ENCODE data around the gene MRAP2. TPM values are rescaled to one million over a fixed set of nuclear protein-coding genes. Genes with fewer than 3 reads are reported as not detected.
"Not testable (repeated sequence)": the region's sequence is repeated elsewhere in the genome, so short reads cannot be mapped to it uniquely, and the experiment has no call there.

The MRAP2 gene
- total and polyA plus RNA-seq, 4 experiments from 2014 or later, result not detected

DNA sequence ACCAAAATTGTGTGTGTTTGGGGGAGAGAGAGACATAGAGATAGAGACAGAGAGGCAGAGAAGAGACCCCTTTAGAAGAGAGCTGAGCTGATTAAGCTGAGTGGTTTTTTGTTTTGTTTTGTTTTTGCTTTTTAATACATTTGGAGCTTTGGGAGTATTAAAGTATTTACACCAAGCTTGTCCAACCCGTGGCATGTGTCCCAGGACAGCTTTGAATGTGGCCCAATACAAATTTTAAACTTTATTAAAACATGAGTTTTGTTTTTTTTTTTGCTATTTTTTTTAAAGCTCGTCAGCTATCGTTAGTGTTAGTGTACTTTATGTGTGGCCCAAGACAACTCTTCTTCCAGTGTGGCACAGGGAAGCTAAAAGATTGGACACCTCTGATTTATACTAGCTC lies 56.0 kb downstream of the MRAP2 start:
- no peaks in the 10 kb centered on the region for H3K27me3 ChIP-seq (ENCODE audit: insufficient read depth, low read length)

DNA sequence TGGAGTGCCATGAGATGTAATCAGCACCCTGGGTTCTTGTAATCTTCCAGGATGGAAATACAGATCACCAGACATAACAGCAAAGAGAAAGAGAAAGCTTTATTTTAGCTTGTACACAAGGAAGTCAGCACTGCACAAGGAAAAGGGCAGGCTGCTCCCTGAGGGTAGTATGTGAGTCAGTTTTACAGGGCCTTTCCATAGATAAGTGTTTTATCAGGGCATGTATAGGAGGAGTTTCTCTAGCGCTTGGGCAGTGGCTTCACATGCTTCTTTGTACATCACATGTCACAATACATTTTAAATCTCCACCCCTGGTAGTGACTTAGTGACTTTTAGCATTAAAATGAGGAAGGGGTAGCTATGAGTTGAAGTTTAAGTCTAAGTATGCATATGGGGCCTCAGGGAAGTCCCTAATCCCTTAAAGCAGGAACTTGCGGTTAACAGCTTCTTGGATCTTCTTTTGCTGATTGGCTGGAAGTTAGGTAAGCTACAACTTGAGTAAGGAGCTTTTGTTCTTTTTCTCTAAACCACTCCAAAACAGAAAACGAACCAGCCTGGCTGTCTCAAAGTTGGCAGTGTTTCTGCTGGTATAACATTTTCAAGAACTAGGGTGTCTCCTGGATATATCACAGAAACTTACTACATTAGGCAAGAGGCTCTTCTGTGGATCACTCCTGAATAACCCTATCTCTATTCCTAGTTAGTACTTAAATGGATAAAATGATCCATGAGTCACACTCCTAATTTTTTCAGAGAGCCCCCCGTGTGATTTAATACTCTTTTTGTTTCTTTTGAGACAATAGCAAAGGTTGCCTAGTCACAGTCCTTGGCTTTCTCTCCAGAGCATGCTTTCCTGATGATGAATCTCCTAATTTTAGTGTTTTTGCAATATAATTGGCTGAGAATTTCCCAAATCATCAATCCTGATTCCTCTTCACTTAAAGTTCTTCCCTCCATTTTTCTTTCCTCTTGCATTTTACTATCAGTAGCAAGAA lies 60.2 kb downstream of the MRAP2 start:
- Histone ChIP-seq H3K36me3 (ENCODE audit: insufficient read depth, low read length) (no peaks in the 10 kb centered on the region), H3K27me3 (ENCODE audit: insufficient read depth, low read length) (no peaks in the 10 kb centered on the region), H3K4me3 (ENCODE audit: low read length in 2 of 2) (no peak overlapping the region), H3K4me1 (ENCODE audit: insufficient read depth, low read length) (no peaks in the 10 kb centered on the region), H3K9me3 (ENCODE audit: control insufficient read depth in 1 of 2, low read length in 2 of 2) (no peaks in the 10 kb centered on the region), H3K27ac (ENCODE audit: low read depth, low read length) (no peak overlapping the region)
- CTCF ChIA-PET (ENCODE audit: partially characterized antibody), result interaction anchor here (1.2 kb wide), 1 partner anchor 9 kb away, joined by 4 read pairs; no protein-coding TSS in a partner anchor
- no peak overlapping the region for H3K27ac Mint-ChIP-seq
- no peaks in the 10 kb centered on the region for H3K9me3 Mint-ChIP-seq
- no peaks in the 10 kb centered on the region for H3K36me3 Mint-ChIP-seq
- POLR2A ChIA-PET (ENCODE audit: partially characterized antibody), result no interaction called here
- H3K4me1 Mint-ChIP-seq, result no peaks in the 10 kb centered on the region
- DNase-seq, result no peak
- intact Hi-C loops (cut with micrococcal nuclease), result no loop called here
- H3K27me3 Mint-ChIP-seq, result peaks cover 0 to 5% of the 10 kb centered on the region in 2 donors
- H3K4me3 Mint-ChIP-seq, result no peak overlapping the region

More for the DNA sequence above, 56.0 kb downstream of the MRAP2 start:
- Histone ChIP-seq H3K9me3 (ENCODE audit: control insufficient read depth in 1 of 2, low read length in 2 of 2) (no peaks in the 10 kb centered on the region), H3K4me3 (ENCODE audit: low read length in 2 of 2) (no peak overlapping the region), H3K36me3 (ENCODE audit: insufficient read depth, low read length) (no peaks in the 10 kb centered on the region), H3K27ac (ENCODE audit: low read depth, low read length) (no peak overlapping the region), H3K4me1 (ENCODE audit: insufficient read depth, low read length) (no peaks in the 10 kb centered on the region)
- Mint-ChIP-seq H3K9me3 (no peaks in the 10 kb centered on the region), H3K4me1 (no peaks in the 10 kb centered on the region), H3K36me3 (no peaks in the 10 kb centered on the region), H3K27ac (no peak overlapping the region), H3K4me3 (no peak overlapping the region), H3K27me3 (peaks cover 1 to 5% of the 10 kb centered on the region in 2 donors)
- no peak for DNase-seq
- intact Hi-C loops (cut with micrococcal nuclease), result no loop called here
- ChIA-PET POLR2A (ENCODE audit: partially characterized antibody) (no interaction called here), CTCF (ENCODE audit: partially characterized antibody) (no interaction called here)

DNA sequence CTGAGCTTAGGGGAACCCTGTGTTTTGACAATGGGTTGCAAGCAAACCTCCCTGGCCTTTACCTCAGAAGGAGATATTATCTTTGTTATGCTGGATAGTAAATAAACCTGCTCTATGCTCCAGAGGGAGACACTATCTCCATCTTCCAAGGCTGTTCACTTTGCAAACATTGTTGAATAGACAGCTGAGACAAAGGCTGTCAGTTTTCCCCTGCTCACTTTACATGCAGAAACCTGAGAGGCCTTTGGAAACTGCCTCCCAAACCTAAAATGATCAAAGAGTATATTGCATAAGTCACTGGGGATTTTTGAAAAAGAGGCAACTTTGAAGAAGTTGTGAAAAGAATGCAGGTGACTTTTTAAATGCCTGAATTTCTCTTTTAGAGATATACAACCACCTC lies 61.6 kb downstream of the MRAP2 start:
- CTCF ChIA-PET (ENCODE audit: partially characterized antibody), result no interaction called here
- Histone ChIP-seq H3K4me1 (ENCODE audit: insufficient read depth, low read length) (no peaks in the 10 kb centered on the region), H3K4me3 (ENCODE audit: low read length in 2 of 2) (no peak overlapping the region), H3K27ac (ENCODE audit: low read depth, low read length) (no peak overlapping the region), H3K27me3 (ENCODE audit: insufficient read depth, low read length) (no peaks in the 10 kb centered on the region), H3K9me3 (ENCODE audit: control insufficient read depth in 1 of 2, low read length in 2 of 2) (no peaks in the 10 kb centered on the region), H3K36me3 (ENCODE audit: insufficient read depth, low read length) (no peaks in the 10 kb centered on the region)
- no peaks in the 10 kb centered on the region for H3K9me3 Mint-ChIP-seq
- intact Hi-C loops (cut with micrococcal nuclease), result no loop called here
- no peak for DNase-seq
- H3K27me3 Mint-ChIP-seq, result peaks cover 0 to 5% of the 10 kb centered on the region in 2 donors
- POLR2A ChIA-PET (ENCODE audit: partially characterized antibody), result no interaction called here
- no peaks in the 10 kb centered on the region for H3K4me1 Mint-ChIP-seq
- H3K36me3 Mint-ChIP-seq, result no peaks in the 10 kb centered on the region
- H3K4me3 Mint-ChIP-seq, result no peak overlapping the region
- no peak overlapping the region for H3K27ac Mint-ChIP-seq

DNA sequence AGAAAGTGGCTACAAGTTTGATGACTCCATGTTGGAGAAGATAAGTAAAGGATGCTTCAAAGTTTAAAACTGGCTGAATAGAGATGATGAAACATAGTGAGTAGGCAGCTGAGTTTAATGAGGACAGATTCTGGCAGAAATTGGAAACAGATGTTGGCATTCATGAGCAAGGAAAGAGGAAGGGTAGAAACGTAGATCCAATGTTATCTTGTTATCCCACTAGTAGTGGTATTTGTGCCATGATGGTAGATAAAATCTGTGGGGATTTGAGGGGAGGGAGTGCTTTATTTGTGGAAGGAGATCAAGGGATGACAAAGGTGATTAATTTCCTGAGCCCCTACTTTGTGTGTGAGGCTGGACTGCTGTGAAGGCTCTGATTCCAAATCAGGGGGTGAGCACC lies 69.5 kb downstream of the MRAP2 start:
- peaks cover 0 to 7% (median 3%) of the 10 kb centered on the region in 8 donors for H3K9me3 Mint-ChIP-seq
- no peaks in the 10 kb centered on the region for H3K9me3 ChIP-seq (ENCODE audit: control insufficient read depth in 1 of 2, low read length in 2 of 2)
- ChIA-PET POLR2A (ENCODE audit: partially characterized antibody) (no interaction called here), CTCF (ENCODE audit: partially characterized antibody) (interaction anchor here (1.8 kb wide), 1 partner anchor 10 kb away, joined by 4 read pairs; no protein-coding TSS in a partner anchor)
- H3K36me3 Mint-ChIP-seq, result no peaks in the 10 kb centered on the region
- no peak overlapping the region for H3K27ac Mint-ChIP-seq
- H3K4me1 ChIP-seq (ENCODE audit: insufficient read depth, low read length), result no peaks in the 10 kb centered on the region
- H3K27me3 ChIP-seq (ENCODE audit: insufficient read depth, low read length), result no peaks in the 10 kb centered on the region
- H3K27ac ChIP-seq (ENCODE audit: low read depth, low read length), result no peak overlapping the region
- peaks cover 5 to 8% of the 10 kb centered on the region in 2 donors for H3K27me3 Mint-ChIP-seq
- intact Hi-C loops (cut with micrococcal nuclease), result no loop called here
- H3K4me3 Mint-ChIP-seq, result no peak overlapping the region
- H3K36me3 ChIP-seq (ENCODE audit: insufficient read depth, low read length), result no peaks in the 10 kb centered on the region
- no peaks in the 10 kb centered on the region for H3K4me1 Mint-ChIP-seq
- H3K4me3 ChIP-seq (ENCODE audit: low read length in 2 of 2), result no peak overlapping the region
- DNase-seq, result no peak

DNA sequence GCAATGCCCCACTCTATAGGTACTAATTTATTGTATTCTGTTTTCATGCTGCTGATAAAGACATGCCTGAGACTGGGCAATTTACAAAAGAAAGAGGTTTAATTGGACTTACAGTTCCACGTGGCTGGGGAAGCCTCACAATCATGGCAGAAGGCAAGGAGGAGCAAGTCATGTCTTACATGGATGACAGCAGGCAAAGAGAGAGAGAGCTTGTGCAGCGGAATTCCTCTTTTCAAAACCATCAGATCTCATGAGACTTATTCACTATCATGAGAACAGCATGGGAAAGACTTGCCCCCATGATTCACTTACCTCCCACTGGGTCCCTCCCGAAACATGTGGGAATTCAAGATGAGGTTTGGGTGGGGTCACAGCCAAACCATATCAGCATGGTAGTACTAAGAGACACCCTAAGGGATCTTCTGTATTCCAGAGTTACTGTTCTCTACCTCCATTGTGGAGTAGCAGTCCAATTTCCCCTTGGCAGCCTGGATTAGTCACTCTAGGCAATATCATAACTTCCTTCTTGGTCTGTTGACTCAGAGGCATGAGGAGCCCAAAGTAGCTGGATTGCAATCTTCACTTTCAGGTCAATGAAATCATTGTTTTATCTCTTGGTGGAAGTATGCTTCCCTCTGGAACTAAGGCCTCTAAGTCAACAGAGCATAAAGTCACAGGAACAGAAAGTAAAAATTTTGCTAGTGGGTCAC lies 71.8 kb downstream of the MRAP2 start:
- H3K4me1 ChIP-seq (ENCODE audit: insufficient read depth, low read length); H3K36me3 ChIP-seq (ENCODE audit: insufficient read depth, low read length); H3K9me3 Mint-ChIP-seq; H3K4me3 ChIP-seq (ENCODE audit: low read length in 2 of 2); H3K27me3 ChIP-seq (ENCODE audit: insufficient read depth, low read length); H3K36me3 Mint-ChIP-seq; intact Hi-C loops (cut with micrococcal nuclease); H3K4me3 Mint-ChIP-seq; H3K4me1 Mint-ChIP-seq; H3K9me3 ChIP-seq (ENCODE audit: control insufficient read depth in 1 of 2, low read length in 2 of 2); H3K27ac Mint-ChIP-seq; POLR2A ChIA-PET (ENCODE audit: partially characterized antibody); DNase-seq; CTCF ChIA-PET (ENCODE audit: partially characterized antibody); H3K27ac ChIP-seq (ENCODE audit: low read depth, low read length): not testable (repeated sequence)
- H3K27me3 Mint-ChIP-seq, result peaks cover 8 to 10% of the 10 kb centered on the region in 2 donors

DNA sequence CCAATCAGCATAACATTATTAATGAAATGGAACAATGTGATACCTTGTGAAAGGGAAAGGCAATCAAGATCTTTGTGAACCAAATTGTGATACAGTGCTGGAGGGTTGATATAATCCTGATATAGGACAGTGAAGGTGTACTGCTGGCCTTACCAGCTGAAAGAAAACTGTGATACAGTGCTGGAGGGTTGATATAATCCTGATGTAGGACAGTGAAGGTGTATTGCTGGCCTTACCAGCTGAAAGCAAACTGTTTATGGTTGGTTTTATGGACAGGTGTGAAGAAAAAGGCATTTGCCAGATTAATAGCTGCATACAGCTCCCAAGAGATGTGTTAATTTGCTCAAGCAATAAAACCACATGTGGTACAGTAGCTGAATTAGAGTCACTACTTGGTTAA lies 73.9 kb downstream of the MRAP2 start:
- CTCF ChIA-PET (ENCODE audit: partially characterized antibody), result no interaction called here
- no peak overlapping the region for H3K4me3 Mint-ChIP-seq
- no peak overlapping the region for H3K27ac Mint-ChIP-seq
- Histone ChIP-seq H3K27me3 (ENCODE audit: insufficient read depth, low read length) (no peaks in the 10 kb centered on the region), H3K4me3 (ENCODE audit: low read length in 2 of 2) (no peak overlapping the region), H3K36me3 (ENCODE audit: insufficient read depth, low read length) (no peaks in the 10 kb centered on the region), H3K27ac (ENCODE audit: low read depth, low read length) (no peak overlapping the region), H3K4me1 (ENCODE audit: insufficient read depth, low read length) (no peaks in the 10 kb centered on the region), H3K9me3 (ENCODE audit: control insufficient read depth in 1 of 2, low read length in 2 of 2) (no peaks in the 10 kb centered on the region)
- DNase-seq, result no peak
- no peaks in the 10 kb centered on the region for H3K4me1 Mint-ChIP-seq
- H3K9me3 Mint-ChIP-seq, result peaks cover 0 to 4% (median 2%) of the 10 kb centered on the region in 8 donors
- intact Hi-C loops (cut with micrococcal nuclease), result no loop called here
- H3K36me3 Mint-ChIP-seq, result no peaks in the 10 kb centered on the region
- H3K27me3 Mint-ChIP-seq, result peaks cover 2 to 3% of the 10 kb centered on the region in 2 donors
- POLR2A ChIA-PET (ENCODE audit: partially characterized antibody), result no interaction called here

DNA sequence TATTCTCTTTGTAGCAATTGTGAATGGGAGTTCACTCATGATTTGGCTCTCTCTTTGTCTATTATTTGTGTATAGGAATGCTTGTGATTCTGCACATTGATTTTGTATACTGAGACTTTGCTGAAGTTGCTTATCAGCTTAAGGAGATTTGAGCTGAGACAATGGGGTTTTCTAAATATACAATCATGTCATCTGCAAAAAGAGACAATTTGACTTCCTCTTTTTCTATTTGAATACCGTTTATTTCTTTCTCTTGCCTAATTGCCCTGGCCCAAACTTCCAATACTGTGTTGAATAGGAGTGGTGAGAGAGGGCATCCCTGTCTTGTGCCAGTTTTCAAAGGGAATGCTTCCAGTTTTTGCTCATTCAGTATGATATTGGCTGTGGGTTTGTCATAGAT lies 77.8 kb downstream of the MRAP2 start:
- DNase-seq; H3K27me3 ChIP-seq (ENCODE audit: insufficient read depth, low read length); H3K36me3 ChIP-seq (ENCODE audit: insufficient read depth, low read length); H3K27ac ChIP-seq (ENCODE audit: low read depth, low read length); H3K27ac Mint-ChIP-seq; H3K27me3 Mint-ChIP-seq; H3K4me1 Mint-ChIP-seq; intact Hi-C loops (cut with micrococcal nuclease); H3K4me3 Mint-ChIP-seq; H3K4me3 ChIP-seq (ENCODE audit: low read length in 2 of 2); H3K36me3 Mint-ChIP-seq; H3K9me3 ChIP-seq (ENCODE audit: control insufficient read depth in 1 of 2, low read length in 2 of 2); CTCF ChIA-PET (ENCODE audit: partially characterized antibody); POLR2A ChIA-PET (ENCODE audit: partially characterized antibody); H3K4me1 ChIP-seq (ENCODE audit: insufficient read depth, low read length); H3K9me3 Mint-ChIP-seq: not testable (repeated sequence)

All from CD4-positive, alpha-beta memory T cell (primary cell).